Hematopoietic multipotent progenitor cell treated with erythropoietin and hydrocortisone succinate and interleukin-3 and kit ligand, for 15 days (in vitro differentiated cells): ENCODE measurements around the gene MMAB.
A peak's percentile ranks its signal among the peaks of the same experiment; 100 is the strongest.

Source experiments
- DNase-seq: peaks from one replicate; pipeline ENCODE4 v3.0.0-alpha.2; 2015; ENCODE audit warnings: low spot score

Gene MMAB

GRCh38 chr12:109538191-109538863, 35.0 kb downstream of the MMAB start:
- no peak for DNase-seq

DNA sequence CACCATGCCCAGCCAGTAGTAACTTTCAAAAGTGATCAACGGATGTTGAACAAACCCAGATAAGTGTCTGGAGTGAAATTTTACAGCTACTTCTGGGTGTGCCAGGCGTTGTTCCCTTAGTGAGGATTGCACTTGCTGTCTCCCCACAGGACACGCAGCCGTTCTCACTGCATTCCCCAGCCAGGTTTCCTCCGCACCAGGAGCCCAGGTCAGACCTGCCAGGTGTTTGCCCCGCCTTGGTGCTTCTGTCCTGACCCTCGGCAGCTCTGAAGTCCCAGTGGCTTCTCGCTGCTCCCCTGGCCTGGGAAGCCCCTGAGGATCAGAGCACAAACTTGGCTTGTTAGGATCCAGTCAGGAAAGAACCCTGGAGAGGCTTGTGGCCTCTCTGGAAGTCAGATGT, 36.2 kb downstream of the MMAB start:
- no peak for DNase-seq

- DNase-seq: no peak
Measured at GRCh38 chr12:109535863-109536250, 37.4 kb downstream of the MMAB start.

DNA sequence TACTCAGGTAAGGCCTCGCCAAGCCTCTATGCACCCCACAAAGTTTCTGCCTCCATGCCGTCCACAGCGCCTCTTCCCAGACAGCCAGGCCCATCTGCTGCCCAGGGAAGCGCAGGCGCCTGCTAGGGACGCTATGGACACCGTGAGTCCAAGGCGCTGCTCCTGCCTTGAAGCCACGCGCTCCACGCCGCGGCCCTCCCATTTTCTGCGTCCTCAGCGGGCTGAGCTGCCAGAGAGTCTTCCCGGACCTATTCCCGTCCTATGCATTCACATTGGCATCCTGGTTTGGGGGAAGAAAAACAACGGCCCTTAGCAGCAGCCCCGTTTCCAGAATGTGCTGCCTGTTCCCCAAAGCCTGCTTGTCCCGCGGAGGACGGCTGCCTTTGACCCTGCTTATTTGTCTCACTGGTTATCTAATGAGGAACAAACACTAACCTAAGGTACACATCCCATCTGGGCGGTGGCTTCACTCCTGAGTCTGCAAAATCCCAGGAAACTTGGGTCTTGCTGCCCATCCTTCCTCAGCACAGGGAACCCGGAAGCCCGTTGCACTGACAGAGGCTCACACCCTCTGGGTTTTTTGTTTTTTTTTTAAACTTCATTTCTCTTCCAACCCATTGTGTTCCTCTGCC, 38.0 kb downstream of the MMAB start:
- DNase-seq: no peak

- DNase-seq: no peak
Measured at GRCh38 chr12:109534456-109534855, 38.8 kb downstream of the MMAB start.

GRCh38 chr12:109533487-109533740, 39.9 kb downstream of the MMAB start:
- no peak for DNase-seq

DNA sequence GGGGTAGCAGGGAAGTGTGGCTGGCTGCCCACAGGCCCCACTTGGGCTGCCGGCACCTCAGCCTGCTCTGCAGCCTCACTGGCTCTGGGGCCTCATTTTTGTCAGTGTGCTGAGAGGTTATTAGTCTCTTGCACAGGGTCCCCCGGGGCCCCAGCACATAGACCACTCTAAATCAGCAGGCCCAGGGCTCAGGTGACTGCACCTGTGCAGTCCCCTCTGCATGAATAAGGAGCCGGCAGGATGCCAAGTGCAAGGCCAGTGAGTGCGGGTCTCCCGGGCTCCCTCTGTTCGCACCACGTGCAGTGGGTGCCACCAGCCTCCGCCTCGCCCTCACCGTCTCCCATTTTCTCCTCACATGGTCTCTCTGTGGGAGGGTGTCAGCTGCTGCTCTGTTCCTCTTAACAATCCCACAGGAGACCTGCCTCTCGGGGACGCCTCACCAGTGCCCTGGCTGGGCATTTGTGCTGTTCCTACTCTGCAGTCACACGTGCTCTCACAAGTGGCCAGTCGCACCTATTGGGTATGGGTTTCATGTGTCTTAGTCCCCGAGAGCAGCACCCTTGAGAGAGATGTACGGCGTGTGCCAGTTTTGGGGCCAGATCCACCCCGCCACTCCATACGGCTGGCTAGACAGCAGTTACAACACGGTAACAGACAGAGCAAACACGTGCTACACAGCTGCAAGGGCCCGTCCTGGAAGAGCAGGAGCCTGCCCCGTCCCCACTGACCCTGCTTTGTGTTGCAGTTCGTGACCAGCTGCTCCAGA, 40.4 kb downstream of the MMAB start:
- DNase-seq: no peak

- DNase-seq: no peak
Measured at GRCh38 chr12:109531411-109531810, 41.9 kb downstream of the MMAB start.

- no peak for DNase-seq
Measured at GRCh38 chr12:109529691-109530640, 43.3 kb downstream of the MMAB start.

GRCh38 chr12:109527489-109528123, 45.7 kb downstream of the MMAB start:
- DNase-seq: no peak

- DNase-seq: no peak
Measured at GRCh38 chr12:109525279-109525585, 48.1 kb downstream of the MMAB start.

DNA sequence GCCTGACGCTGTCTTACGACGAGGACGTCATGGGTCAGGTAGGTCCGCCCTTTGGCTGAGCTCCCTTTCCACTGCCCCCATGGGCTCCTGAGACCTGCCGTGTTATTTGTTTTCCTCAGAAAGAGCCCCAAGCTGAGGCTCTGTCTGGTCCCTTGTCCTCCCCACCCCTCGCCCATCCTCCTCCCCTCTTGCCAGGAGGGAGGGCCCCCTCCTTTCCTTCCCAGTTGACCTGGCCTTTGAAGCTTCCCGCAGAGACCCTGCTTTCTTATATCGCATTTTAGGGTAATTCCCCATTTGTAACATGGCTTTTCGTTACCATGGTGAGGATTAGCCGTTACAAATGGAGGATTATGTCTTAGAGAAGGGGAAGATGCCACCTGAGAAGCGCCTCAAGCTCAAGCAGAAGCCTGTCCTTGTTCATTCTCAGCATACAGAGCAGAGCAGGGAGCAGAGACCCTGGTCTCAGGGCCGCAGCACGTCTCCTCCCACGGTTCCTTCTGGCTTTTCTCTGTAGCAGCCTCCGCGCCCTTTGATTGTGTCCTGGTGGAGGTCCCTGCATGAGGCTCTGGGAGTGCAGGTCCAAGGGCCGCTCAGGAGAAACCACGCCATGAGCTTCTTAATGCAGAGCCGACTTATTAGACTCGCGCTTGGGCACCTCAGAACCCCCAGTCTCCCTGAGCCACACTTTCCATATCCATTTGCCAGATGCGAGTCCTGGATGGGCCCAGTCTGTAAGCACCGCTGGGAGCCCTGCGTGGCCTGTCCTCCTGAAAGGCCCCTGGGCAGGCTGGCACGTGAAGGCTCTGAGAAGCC, 48.6 kb downstream of the MMAB start:
- no peak for DNase-seq

GRCh38 chr12:109523504-109523903, 49.8 kb downstream of the MMAB start:
- no peak for DNase-seq

DNA sequence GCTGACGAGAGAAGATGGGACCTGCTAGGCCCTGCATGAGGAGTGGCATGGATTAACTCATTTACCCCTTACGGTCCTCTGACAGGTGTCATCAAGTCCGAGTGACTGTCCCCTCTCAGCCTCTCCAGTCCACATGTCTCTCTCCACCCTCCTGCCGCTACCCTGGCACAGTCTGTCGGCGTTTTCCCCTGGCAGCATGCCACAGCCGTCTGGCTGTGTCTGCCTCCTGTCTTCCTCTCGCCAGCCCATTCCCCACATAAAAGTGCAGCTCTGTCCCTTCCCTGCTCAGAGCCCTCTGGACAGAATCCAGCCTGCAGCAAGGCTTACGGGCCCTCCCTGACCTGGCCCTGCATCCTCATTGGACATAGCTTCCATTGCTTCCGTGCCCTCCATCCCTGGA, 50.2 kb downstream of the MMAB start:
- DNase-seq: no peak

GRCh38 chr12:109521831-109522230, 51.5 kb downstream of the MMAB start:
- DNase-seq: no peak

DNA sequence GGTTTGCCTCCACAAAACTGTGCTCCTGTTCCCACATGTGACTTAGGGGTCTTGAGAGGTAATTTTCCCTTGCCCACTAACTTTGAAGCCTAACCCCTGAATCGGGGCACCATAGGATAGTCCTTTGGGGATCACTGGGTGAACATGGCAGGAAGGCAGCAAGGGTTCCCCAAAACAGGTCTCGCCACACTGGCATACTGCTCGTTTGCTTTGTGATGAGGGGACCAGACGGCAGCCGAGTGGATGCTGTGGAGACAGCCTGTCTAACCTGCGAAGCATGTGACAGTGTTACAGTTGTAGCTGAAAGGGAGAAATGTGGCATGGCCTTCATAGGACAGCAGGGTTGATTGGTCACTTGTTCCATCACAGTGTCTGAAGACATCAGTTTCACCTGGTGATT, 53.5 kb downstream of the MMAB start:
- no peak for DNase-seq

GRCh38 chr12:109518820-109519665, 54.3 kb downstream of the MMAB start:
- peak; percentile 56 for DNase-seq

GRCh38 chr12:109517619-109518018, 55.7 kb downstream of the MMAB start:
- no peak for DNase-seq

DNA sequence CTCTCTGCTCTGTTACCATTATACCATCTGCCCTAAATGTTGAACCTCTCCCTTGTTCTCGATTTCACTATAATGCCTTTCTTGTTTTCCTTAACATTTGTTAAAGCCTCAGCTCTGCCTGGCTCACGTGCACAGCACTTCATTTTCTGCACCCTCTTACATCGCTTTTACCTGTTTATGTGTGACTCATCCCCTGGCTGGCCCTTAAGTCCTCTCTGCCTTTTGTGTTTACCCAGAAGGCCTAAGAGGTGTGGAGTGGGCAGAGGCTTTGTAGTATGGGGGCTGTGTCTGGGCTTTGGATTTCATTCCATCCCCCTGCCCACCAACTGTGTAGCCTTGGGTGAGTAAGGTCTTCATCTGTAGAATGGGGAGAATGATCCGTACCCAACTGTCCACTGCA, 59.3 kb downstream of the MMAB start:
- DNase-seq: no peak

GRCh38 chr12:109513051-109513450, 60.3 kb downstream of the MMAB start:
- no peak for DNase-seq
